Measurements from ENCODE around the gene TGFBR2.
"Not testable (repeated sequence)": the region's sequence is repeated elsewhere in the genome, so short reads cannot be mapped to it uniquely, and the experiment has no call there.

TGFBR2 gene

DNA sequence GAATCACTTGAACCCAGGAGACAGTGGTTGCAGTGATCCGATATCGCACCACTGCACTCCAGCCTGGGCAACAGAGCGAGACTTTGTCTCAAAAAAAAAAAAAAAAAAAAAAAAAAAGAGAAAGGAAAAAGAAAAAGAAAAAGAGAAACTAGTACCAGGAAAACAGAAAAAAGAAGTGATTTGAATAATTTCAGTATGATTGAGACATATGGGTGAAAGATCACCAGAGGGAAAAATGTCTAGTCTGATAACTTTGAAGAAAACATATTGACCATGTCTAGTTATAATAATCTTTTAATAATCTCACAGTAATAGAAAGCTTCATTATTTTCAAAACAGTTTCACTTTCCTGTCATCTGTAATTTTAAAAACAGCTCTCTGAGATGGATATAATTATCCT, 16.4 kb downstream of the TGFBR2 start:
- Mint-ChIP-seq H3K4me1 (peaks cover 95% of the 10 kb centered on the region), H3K27me3 (no peaks in the 10 kb centered on the region), H3K36me3 (peaks cover 54% of the 10 kb centered on the region), H3K9me3 (peaks cover 5% of the 10 kb centered on the region), H3K27ac (peak overlapping the region; percentile 99), H3K4me3 (peak overlapping the region; percentile 86)

GRCh38 chr3:30623351-30623750, 16.9 kb downstream of the TGFBR2 start:
- Mint-ChIP-seq H3K27ac (peak overlapping the region; percentile 99), H3K9me3 (peaks cover 5% of the 10 kb centered on the region), H3K27me3 (no peaks in the 10 kb centered on the region), H3K36me3 (peaks cover 55% of the 10 kb centered on the region), H3K4me3 (peak overlapping the region; percentile 86), H3K4me1 (peaks cover 93% of the 10 kb centered on the region)

DNA sequence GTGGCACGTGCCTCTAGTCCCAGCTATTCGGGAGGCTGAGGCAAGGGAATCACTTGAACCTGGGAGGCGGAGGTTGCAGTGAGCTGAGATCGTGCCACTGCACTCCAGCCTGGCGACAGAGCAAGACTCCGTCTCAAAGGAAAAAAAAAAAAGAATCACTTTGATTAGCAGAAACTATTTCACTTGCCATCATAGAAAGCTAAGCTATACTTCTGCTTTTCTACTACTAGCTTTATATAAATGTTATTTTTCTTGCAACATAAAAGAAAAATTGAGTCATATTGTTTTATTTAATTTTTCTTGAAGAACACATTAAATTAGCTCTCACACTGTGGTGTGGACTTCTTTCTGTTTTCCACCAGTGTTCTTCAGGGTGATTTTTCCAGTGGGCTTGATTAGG, 18.1 kb downstream of the TGFBR2 start:
- H3K27me3 Mint-ChIP-seq, H3K9me3 Mint-ChIP-seq: not testable (repeated sequence)
- H3K36me3 Mint-ChIP-seq, result peaks cover 55% of the 10 kb centered on the region
- H3K4me3 Mint-ChIP-seq, result peak overlapping the region; percentile 86
- H3K4me1 Mint-ChIP-seq, result peaks cover 93% of the 10 kb centered on the region
- H3K27ac Mint-ChIP-seq, result peak overlapping the region; percentile 99

DNA sequence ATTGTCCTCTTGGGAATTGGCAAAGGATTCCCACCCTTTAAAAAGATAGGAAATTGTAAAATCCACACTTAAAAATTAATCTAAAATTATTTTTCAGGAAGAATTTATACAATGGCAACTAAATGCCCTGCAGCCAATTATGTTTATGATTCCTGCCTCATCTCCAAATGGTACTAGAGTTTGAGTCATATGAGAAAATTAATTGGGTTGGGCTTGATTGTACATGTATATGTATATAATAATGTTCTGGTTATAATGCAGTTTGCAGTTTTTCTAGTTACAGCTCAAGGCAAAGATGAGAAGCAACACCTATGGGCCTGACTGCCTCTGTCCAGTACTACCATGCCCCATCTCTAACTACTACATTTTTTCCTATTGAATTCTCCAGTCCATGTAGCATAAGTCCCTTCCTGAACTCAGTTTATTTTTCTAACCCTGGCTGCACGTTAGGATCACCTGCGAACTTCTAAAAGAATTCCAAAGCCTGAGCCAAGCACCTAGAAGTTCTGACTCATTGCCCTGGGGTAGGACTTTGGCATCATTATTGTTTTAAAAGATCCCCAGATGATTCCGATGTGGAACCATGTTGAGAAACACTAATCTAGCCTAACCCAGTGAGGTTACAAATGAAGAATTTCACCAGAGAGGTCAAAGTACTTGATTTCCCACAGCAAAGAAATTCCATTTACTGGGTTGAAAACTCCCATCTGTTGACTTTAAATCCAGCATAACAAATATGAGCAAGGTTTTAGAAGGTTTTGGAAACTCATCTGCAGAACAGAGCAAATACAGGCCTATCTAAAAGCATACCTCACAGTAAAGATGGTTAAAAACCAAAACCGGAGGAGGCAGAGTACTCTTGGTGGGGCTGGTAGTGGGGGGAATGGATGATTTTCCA, 19.4 kb downstream of the TGFBR2 start:
- H3K4me1 Mint-ChIP-seq, result peaks cover 92% of the 10 kb centered on the region
- no peaks in the 10 kb centered on the region for H3K27me3 Mint-ChIP-seq
- peak overlapping the region; percentile 96 for H3K27ac Mint-ChIP-seq
- peaks cover 5% of the 10 kb centered on the region for H3K9me3 Mint-ChIP-seq
- H3K36me3 Mint-ChIP-seq, result peaks cover 56% of the 10 kb centered on the region
- peak overlapping the region; percentile 74 for H3K4me3 Mint-ChIP-seq

DNA sequence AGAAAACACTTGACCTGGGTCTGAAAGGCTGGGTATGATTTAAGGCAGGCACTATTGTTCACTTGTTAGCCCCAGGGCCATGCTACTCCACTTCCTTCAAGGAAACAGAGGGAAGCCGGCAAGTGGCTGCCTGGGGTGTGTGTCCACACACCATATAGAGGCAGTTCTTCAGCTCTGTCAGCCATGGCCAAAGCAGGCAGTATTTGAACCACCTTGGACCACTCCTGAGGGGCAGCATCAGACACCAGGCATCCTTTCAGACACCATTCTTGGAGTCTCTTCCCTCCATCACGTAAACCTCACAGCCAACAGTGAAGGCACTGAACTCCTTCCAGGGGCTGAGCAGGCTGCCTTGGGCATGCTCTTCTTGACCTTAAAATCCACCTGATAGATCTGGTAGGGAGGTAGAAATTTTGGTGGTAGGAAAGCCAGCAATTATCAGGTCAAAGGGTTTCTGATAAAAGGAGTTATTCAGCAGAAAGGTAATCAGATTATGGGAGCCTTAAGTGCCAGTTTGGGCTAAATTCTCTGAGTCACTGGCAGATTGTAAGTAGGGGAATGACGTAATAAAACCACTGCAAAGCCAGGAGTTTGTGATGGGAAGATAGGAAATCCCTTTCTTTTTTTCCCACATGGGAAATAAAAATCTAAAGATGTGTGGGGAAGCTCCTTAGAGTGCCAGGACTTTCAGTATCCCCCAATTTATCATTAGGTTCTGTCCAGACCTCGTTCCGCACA, 20.2 kb downstream of the TGFBR2 start:
- Mint-ChIP-seq H3K36me3 (peaks cover 52% of the 10 kb centered on the region), H3K9me3 (peaks cover 5% of the 10 kb centered on the region), H3K27me3 (no peaks in the 10 kb centered on the region), H3K4me3 (peak overlapping the region; percentile 74), H3K27ac (peak overlapping the region; percentile 96), H3K4me1 (peaks cover 92% of the 10 kb centered on the region)

DNA sequence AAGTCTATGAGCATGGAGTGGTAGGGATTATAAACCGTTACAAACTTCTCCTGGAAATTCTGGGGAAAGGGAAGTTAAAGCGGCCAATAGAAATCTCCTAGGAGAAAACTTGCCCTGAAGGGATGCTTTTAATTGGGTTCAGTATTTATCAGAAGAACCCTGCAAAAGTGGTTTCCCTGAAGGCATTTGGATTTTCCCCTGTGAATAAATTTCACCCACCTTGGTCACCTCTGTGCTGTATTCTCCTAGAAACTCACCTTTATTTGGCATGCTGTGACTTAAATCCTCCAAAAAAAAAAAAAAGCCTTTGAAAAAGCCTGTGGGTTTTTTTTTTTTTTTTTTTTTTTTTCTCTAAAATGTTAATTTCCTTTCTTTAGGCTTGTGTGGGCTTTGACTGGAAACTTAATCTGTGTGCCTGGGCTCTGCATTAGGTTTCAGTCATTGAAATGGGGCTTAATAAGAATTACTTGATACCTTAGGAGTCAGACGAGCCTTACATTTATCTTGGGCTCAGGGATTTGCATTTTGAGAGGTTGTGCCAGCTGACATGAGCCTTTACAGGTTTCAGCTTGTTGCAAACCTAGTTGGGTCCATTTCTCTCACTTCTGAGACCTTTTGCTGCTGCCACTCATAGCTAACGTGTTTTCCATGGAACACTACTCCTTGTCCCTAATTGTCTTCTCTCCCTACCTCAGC, 22.0 kb downstream of the TGFBR2 start:
- H3K4me3 Mint-ChIP-seq, result peak overlapping the region; percentile 74
- no peaks in the 10 kb centered on the region for H3K27me3 Mint-ChIP-seq
- peaks cover 95% of the 10 kb centered on the region for H3K4me1 Mint-ChIP-seq
- peaks cover 56% of the 10 kb centered on the region for H3K36me3 Mint-ChIP-seq
- peak overlapping the region; percentile 99 for H3K27ac Mint-ChIP-seq
- peaks cover 4% of the 10 kb centered on the region for H3K9me3 Mint-ChIP-seq

DNA sequence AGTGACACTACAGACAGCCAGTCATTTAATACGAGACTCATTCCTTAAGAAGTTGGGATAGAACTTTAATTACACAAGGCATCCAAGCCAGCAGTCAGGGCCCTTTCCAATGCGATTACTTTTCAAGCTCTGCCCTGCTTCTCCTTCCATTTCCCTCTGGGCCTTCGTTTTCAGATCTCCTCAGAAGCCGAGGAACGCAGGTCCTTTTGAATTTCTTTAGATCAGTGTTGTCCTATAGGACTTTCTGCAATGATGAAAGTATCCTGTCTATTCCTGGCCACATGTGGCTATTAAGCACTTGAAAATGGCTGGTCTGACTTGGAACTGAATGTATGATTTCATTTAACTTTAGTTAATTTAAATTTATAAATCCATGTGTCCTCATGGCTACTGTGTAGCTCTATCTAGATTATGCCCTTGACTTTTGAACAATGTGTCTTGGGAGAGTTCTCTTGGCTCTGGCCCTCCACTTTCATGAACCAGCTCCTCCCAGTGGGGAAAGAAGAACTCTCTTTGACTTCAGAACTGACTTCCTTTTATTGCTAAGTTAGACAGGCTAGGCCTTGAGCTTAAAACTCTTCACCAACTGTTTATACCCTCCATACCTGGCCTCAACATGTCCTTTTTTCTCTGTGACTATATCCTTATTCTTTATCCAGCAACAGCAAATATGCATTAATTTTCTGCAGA, 22.6 kb downstream of the TGFBR2 start:
- peaks cover 50% of the 10 kb centered on the region for H3K36me3 Mint-ChIP-seq
- no peaks in the 10 kb centered on the region for H3K9me3 Mint-ChIP-seq

DNA sequence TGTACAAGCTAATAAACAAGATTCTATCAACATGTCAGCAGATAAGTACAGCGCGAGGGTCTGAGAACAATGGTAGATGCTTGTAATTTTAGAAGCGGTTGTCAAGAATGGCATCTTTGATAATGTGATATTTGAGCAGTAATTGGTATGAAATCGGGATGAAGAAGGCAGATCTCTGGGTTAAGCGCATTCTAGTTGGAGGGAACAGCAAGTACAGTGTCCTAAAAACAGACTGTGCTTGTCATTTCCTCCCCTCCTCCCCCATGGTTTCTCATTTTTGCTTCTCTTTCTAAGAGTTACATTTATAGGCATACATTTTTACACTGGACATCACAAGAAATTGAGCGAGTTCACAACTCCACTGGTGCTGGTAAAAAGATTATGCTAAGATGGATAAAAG, 23.3 kb downstream of the TGFBR2 start:
- Mint-ChIP-seq H3K4me1 (peaks cover 89% of the 10 kb centered on the region), H3K4me3 (peak overlapping the region; percentile 59), H3K36me3 (peaks cover 47% of the 10 kb centered on the region), H3K27ac (peak overlapping the region; percentile 99), H3K9me3 (no peaks in the 10 kb centered on the region), H3K27me3 (no peaks in the 10 kb centered on the region)

More for the DNA sequence above, 22.6 kb downstream of the TGFBR2 start:
- Mint-ChIP-seq H3K27ac (peak overlapping the region; percentile 99), H3K4me1 (peaks cover 90% of the 10 kb centered on the region), H3K4me3 (peak overlapping the region; percentile 59), H3K27me3 (no peaks in the 10 kb centered on the region)

- no peaks in the 10 kb centered on the region for H3K27me3 Mint-ChIP-seq
- H3K4me3 Mint-ChIP-seq, result peak overlapping the region; percentile 59
- H3K36me3 Mint-ChIP-seq, result peaks cover 49% of the 10 kb centered on the region
- H3K9me3 Mint-ChIP-seq, result no peaks in the 10 kb centered on the region
- peaks cover 89% of the 10 kb centered on the region for H3K4me1 Mint-ChIP-seq
- peak overlapping the region; percentile 99 for H3K27ac Mint-ChIP-seq
Measured at GRCh38 chr3:30630238-30631030, 24.0 kb downstream of the TGFBR2 start.

GRCh38 chr3:30631243-30631904, 25.0 kb downstream of the TGFBR2 start:
- peak overlapping the region; percentile 82 for H3K4me3 Mint-ChIP-seq
- no peaks in the 10 kb centered on the region for H3K27me3 Mint-ChIP-seq
- no peaks in the 10 kb centered on the region for H3K9me3 Mint-ChIP-seq
- H3K27ac Mint-ChIP-seq, result peak overlapping the region; percentile 99
- H3K36me3 Mint-ChIP-seq, result peaks cover 45% of the 10 kb centered on the region
- H3K4me1 Mint-ChIP-seq, result peaks cover 89% of the 10 kb centered on the region

DNA sequence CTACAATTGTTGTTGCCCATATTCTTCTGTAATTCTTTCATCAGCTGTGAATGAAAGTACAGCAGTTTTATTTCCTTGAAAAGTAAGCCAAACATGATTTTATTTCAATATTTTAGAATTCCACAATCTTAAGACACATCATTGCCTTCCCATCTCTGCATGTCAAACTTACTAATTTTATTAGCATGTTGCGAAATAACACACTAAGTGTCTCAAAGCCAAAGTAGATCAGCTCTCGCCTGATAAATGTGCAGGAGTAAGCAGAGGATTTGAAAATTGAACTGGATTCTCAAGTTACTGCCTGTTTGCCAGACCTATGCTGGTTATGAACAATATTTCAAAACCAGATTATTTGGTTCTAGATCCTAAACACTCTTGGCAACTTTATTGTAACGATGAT, 25.7 kb downstream of the TGFBR2 start:
- H3K4me1 Mint-ChIP-seq, result peaks cover 89% of the 10 kb centered on the region
- H3K4me3 Mint-ChIP-seq, result peak overlapping the region; percentile 82
- H3K27ac Mint-ChIP-seq, result peak overlapping the region; percentile 99
- no peaks in the 10 kb centered on the region for H3K27me3 Mint-ChIP-seq
- H3K36me3 Mint-ChIP-seq, result peaks cover 43% of the 10 kb centered on the region
- no peaks in the 10 kb centered on the region for H3K9me3 Mint-ChIP-seq

GRCh38 chr3:30632521-30632920, 26.1 kb downstream of the TGFBR2 start:
- peak overlapping the region; percentile 99 for H3K27ac Mint-ChIP-seq
- H3K27me3 Mint-ChIP-seq, result no peaks in the 10 kb centered on the region
- peaks cover 90% of the 10 kb centered on the region for H3K4me1 Mint-ChIP-seq
- no peaks in the 10 kb centered on the region for H3K9me3 Mint-ChIP-seq
- peaks cover 46% of the 10 kb centered on the region for H3K36me3 Mint-ChIP-seq
- peak overlapping the region; percentile 82 for H3K4me3 Mint-ChIP-seq

DNA sequence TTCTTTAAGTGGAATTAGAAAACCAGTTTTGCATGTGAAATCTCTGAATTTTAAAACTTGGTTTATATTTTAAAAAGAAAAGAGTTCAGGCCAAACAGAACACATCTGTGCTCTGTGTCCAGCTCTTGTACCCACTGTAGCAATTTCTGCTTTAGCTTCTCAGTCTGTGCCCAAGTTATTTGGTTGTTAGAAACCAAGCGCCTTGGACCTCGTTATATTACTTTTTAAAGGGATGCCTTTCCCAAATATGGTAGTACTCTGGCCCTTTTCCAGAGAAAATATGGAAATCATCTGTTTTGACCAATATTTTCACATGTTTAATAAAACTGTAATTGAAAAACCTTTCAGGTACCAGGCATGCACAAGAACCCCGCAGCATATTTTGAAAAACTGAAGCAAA, 27.3 kb downstream of the TGFBR2 start:
- no peaks in the 10 kb centered on the region for H3K27me3 Mint-ChIP-seq
- H3K36me3 Mint-ChIP-seq, result peaks cover 52% of the 10 kb centered on the region
- H3K4me3 Mint-ChIP-seq, result peak overlapping the region; percentile 82
- peaks cover 92% of the 10 kb centered on the region for H3K4me1 Mint-ChIP-seq
- peak overlapping the region; percentile 73 for H3K27ac Mint-ChIP-seq
- no peaks in the 10 kb centered on the region for H3K9me3 Mint-ChIP-seq

Data from activated naive CD4-positive, alpha-beta T cell treated with anti-CD3 and anti-CD28 coated beads, Interleukin-2, amount 50 U/mL, for 24 hours (primary cell).